Measurements from ENCODE around the gene BORCS5.

- TF ChIP-seq EZH2phosphoT487 (IDR thresholded peaks at IDR 0.05; ENCODE audit: insufficient read depth, low read depth) (no peak), EZH2 (IDR thresholded peaks at IDR 0.05; ENCODE audit: insufficient read depth, poor library complexity, severe bottlenecking) (no peak)
These were observed 66.5 kb downstream of the BORCS5 start for GRCh38 chr12:12423367-12423766.

All from GM23248 (cell line).